Retinal pigment epithelial cell (primary cell): Measurements from ENCODE around the gene BCL7A.

Experiments used
- DNase-seq: peaks from one replicate; pipeline ENCODE4 v3.0.0-alpha.2; 2010; ENCODE audit warnings: low read depth
- H3K4me3 ChIP-seq: 2 replicates; pipeline ENCODE4 v1.5.1; 2011; ENCODE audit warnings: mild to moderate bottlenecking, low read length, control low read depth, moderate library complexity
- CTCF ChIP-seq: conservative IDR thresholded peaks from 2 replicates; pipeline ENCODE4 v1.5.1; 2011; ENCODE audit warnings: low read depth, low read length, control low read depth, inconsistent platforms

The BCL7A gene

GRCh38 chr12:122013136-122013535, 8.5 kb upstream of the BCL7A start:
- no peak for DNase-seq
- no peak overlapping the region for H3K4me3 ChIP-seq
- TF ChIP-seq CTCF: no peak

GRCh38 chr12:122013791-122014590, 7.7 kb upstream of the BCL7A start:
- no peak for DNase-seq
- no peak for TF ChIP-seq CTCF
- no peak overlapping the region for H3K4me3 ChIP-seq

DNA sequence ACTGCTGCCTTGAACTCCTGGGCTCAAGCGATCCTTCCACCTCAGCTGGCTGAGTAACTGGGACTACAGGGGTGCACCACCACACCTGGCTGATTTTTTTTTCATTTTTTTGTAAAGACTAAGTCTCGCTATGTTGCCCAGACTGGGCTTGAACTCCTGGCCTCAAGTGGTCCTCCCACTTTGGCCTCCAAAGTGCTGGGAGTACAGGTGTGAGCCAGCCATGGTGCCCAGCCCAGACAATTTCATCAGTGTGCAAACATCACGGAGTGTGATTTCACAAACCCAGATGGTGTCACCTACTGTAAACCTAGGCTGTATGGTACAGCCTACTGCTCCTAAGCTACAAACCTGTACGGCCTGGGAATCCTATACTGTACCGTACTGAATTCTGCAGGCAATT, 6.9 kb upstream of the BCL7A start:
- no peak overlapping the region for H3K4me3 ChIP-seq
- no peak for TF ChIP-seq CTCF
- no peak for DNase-seq

GRCh38 chr12:122018457-122018856, 3.2 kb upstream of the BCL7A start:
- TF ChIP-seq CTCF: no peak
- no peak overlapping the region for H3K4me3 ChIP-seq
- no peak for DNase-seq

DNA sequence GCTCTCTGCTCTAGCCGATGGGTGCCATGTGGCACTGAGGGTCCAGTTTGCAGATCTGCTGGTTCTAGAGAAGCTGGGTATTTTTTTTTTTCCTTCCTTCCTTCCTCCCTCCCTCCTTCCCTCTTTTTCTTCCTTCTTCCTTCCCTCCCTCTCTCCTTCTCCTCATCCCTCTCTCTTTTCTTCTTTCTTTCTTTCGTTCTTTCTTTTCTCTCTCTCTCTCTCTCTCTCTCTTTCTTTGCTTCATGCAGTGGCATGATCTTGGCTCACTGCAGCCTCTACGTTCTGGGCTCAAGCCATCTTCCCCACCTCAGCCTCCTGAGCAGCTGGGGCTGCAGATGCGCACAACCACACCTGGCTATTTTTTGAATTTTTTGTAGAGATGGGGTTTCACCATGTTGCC, 2.7 kb upstream of the BCL7A start:
- DNase-seq: no peak
- no peak for TF ChIP-seq CTCF

GRCh38 chr12:122020795-122021192, 890 bp upstream of the BCL7A start:
- no peak for TF ChIP-seq CTCF
- H3K4me3 ChIP-seq: peak overlapping the region; percentile 45
- DNase-seq: no peak

More for the DNA sequence above, 2.7 kb upstream of the BCL7A start:
- no peak overlapping the region for H3K4me3 ChIP-seq

GRCh38 chr12:122021193-122021821, 377 bp upstream of the BCL7A start:
- H3K4me3 ChIP-seq: peak overlapping the region; percentile 45

More at GRCh38 chr12:122021193-122021821, 377 bp upstream of the BCL7A start:
- no peak for TF ChIP-seq CTCF
- no peak for DNase-seq
